ENCODE measurements around the gene S100A11.

DNA sequence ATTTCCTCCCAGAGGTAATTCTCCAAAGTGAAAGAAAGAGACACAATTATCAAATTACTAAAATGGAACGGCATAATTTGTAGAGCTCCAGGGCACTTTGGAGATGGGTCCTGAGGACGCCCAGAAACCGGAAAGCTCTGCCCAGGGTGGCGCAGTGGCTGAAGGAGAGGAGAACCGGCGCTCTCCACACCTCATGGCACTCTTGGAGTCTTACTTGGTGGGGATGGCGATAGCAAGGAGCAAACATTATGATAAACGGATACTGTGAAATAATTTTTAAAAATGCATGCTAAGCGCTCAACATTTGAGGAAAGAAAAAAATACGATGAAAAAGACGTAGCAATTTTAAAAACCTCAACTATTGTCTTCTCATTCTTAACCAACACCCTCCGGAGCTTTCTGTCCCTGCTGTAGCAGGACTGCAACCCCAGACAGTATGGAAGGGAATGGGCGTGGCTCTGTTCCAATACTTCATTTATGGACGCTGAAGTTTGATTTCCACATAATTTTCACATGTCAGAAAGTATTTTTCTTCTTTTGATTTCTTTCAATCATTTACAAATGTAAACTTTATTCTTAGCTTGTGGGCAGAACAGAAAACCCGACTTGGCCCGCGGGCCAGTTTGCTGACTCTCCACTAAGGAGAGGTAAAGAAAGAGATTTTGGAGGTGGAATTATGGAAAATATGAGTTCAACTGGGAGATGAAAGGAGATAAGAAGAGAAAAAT is 1.1 kb downstream of the S100A11 start:
- TF ChIP-seq, protein P1, sequence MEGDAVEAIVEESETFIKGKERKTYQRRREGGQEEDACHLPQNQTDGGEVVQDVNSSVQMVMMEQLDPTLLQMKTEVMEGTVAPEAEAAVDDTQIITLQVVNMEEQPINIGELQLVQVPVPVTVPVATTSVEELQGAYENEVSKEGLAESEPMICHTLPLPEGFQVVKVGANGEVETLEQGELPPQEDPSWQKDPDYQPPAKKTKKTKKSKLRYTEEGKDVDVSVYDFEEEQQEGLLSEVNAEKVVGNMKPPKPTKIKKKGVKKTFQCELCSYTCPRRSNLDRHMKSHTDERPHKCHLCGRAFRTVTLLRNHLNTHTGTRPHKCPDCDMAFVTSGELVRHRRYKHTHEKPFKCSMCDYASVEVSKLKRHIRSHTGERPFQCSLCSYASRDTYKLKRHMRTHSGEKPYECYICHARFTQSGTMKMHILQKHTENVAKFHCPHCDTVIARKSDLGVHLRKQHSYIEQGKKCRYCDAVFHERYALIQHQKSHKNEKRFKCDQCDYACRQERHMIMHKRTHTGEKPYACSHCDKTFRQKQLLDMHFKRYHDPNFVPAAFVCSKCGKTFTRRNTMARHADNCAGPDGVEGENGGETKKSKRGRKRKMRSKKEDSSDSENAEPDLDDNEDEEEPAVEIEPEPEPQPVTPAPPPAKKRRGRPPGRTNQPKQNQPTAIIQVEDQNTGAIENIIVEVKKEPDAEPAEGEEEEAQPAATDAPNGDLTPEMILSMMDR (IDR thresholded peaks at IDR 0.05), result no peak
- TF ChIP-seq EP300 (IDR thresholded peaks at IDR 0.05; ENCODE audit: borderline replicate concordance in 1 of 2, low read depth in 1 of 2, low read length in 1 of 2) (no peak), EZH2phosphoT487 (IDR thresholded peaks at IDR 0.05; ENCODE audit: borderline replicate concordance, low read depth) (no peak), POLR2AphosphoS5 (IDR thresholded peaks at IDR 0.05; ENCODE audit: low read depth, low read length) (no peak), ELF1 (IDR thresholded peaks at IDR 0.05) (no peak), GABPA (IDR thresholded peaks at IDR 0.05; ENCODE audit: low read depth) (0 out of 2 replicates have a peak, but pooled peaks have one; percentile 3), JUND (IDR thresholded peaks at IDR 0.05) (no peak), SMC3 (IDR thresholded peaks at IDR 0.05; ENCODE audit: low read depth, low read length) (no peak)
- TF ChIP-seq, protein P2, sequence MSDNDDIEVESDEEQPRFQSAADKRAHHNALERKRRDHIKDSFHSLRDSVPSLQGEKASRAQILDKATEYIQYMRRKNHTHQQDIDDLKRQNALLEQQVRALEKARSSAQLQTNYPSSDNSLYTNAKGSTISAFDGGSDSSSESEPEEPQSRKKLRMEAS (IDR thresholded peaks at IDR 0.05; ENCODE audit: low read depth), result no peak
- TF ChIP-seq, protein P3, sequence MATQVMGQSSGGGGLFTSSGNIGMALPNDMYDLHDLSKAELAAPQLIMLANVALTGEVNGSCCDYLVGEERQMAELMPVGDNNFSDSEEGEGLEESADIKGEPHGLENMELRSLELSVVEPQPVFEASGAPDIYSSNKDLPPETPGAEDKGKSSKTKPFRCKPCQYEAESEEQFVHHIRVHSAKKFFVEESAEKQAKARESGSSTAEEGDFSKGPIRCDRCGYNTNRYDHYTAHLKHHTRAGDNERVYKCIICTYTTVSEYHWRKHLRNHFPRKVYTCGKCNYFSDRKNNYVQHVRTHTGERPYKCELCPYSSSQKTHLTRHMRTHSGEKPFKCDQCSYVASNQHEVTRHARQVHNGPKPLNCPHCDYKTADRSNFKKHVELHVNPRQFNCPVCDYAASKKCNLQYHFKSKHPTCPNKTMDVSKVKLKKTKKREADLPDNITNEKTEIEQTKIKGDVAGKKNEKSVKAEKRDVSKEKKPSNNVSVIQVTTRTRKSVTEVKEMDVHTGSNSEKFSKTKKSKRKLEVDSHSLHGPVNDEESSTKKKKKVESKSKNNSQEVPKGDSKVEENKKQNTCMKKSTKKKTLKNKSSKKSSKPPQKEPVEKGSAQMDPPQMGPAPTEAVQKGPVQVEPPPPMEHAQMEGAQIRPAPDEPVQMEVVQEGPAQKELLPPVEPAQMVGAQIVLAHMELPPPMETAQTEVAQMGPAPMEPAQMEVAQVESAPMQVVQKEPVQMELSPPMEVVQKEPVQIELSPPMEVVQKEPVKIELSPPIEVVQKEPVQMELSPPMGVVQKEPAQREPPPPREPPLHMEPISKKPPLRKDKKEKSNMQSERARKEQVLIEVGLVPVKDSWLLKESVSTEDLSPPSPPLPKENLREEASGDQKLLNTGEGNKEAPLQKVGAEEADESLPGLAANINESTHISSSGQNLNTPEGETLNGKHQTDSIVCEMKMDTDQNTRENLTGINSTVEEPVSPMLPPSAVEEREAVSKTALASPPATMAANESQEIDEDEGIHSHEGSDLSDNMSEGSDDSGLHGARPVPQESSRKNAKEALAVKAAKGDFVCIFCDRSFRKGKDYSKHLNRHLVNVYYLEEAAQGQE (IDR thresholded peaks at IDR 0.05; ENCODE audit: low read depth, low read length), result no peak
